HepG2 (cell line): Measurements from ENCODE around the gene SLAMF8. TPM values are rescaled to one million over a fixed set of nuclear protein-coding genes. Genes with fewer than 3 reads are reported as not detected.

Source experiments
- polyA plus RNA-seq, 8 experiments: library from polyadenylated mRNA; depleted of rRNA in 3 of 8; stranded (reverse) in 7 of 8; unstranded in 1 of 8; fragments of >200 nt; fragmentation: Illumina TruSeq in 4 of 8; extraction: Trizol in 4 of 8; gene quantifications; 2 replicates each; pipeline versions ENCODE4 v1.2.1 to v1.2.3, GENCODE V29; 2011 to 2016; ENCODE audit warnings: low read depth in 4 of 8, missing spikeins in 1 of 8, mixed read lengths in 1 of 8; ENCODE audit not compliant: insufficient read depth in 1 of 8
- small RNA-seq, 3 experiments: library from RNA; depleted of rRNA; stranded (forward); fragments of <200 nt; gene quantifications; one replicate each; pipeline ENCODE3, GENCODE V24; 2012; ENCODE audit warnings: low read depth in 2 of 3, low replicate concordance in 1 of 3; ENCODE audit not compliant: insufficient read length in 3 of 3, insufficient read depth in 2 of 3
- total RNA-seq, 5 experiments: library from RNA; depleted of rRNA; stranded (reverse); fragments of >200 nt; fragmentation: Illumina TruSeq; extraction: Trizol; gene quantifications; 2 replicates each; pipeline ENCODE4 v1.2.3, GENCODE V29; 2016; ENCODE audit warnings: low read depth in 1 of 5

Gene SLAMF8
- total and polyA plus RNA-seq, 2 of the 13 experiments (the other 11 are each of a cell fraction or from before 2014, with no cell fraction given) = not detected

Small RNAs within 50 kb of the gene (small RNA-seq; reads per million reads assigned to genes)
- 0 to 0.10 (median 0) reads per million in 3 experiments for gene RF00570

Other genes with a start within 250 kb of the SLAMF8 start
- not detected in 2 replicates for gene APCS, start 239.0 kb upstream of the SLAMF8 start, total RNA-seq (2016; rRNA removed; fragmentation: Illumina TruSeq; extraction: Trizol)
- gene APCS, start 239.0 kb upstream of the SLAMF8 start, polyA plus RNA-seq (2011; rRNA removed) = not detected in 2 replicates
- gene CRP, start 112.3 kb upstream of the SLAMF8 start, total RNA-seq (2016; rRNA removed; fragmentation: Illumina TruSeq; extraction: Trizol) = not detected in 2 replicates
- gene CRP, start 112.3 kb upstream of the SLAMF8 start, polyA plus RNA-seq (2011; rRNA removed) = not detected in 2 replicates
- gene DUSP23, start 45.9 kb upstream of the SLAMF8 start, total RNA-seq (2016; rRNA removed; fragmentation: Illumina TruSeq; extraction: Trizol) = not detected in 2 replicates
- not detected in 2 replicates for gene DUSP23, start 45.9 kb upstream of the SLAMF8 start, polyA plus RNA-seq (2011; rRNA removed)
- gene FCRL6, start 24.5 kb upstream of the SLAMF8 start, total RNA-seq (2016; rRNA removed; fragmentation: Illumina TruSeq; extraction: Trizol) = not detected in 2 replicates
- not detected in 2 replicates for gene FCRL6, start 24.5 kb upstream of the SLAMF8 start, polyA plus RNA-seq (2011; rRNA removed)
- gene VSIG8, start 35.8 kb downstream of the SLAMF8 start, total RNA-seq (2016; rRNA removed; fragmentation: Illumina TruSeq; extraction: Trizol) = not detected in 2 replicates
- not detected in 2 replicates for gene VSIG8, start 35.8 kb downstream of the SLAMF8 start, polyA plus RNA-seq (2011; rRNA removed)
- not detected in 2 replicates for gene CFAP45, start 73.3 kb downstream of the SLAMF8 start, total RNA-seq (2016; rRNA removed; fragmentation: Illumina TruSeq; extraction: Trizol)
- not detected in 2 replicates for gene CFAP45, start 73.3 kb downstream of the SLAMF8 start, polyA plus RNA-seq (2011; rRNA removed)
- gene TAGLN2, start 98.6 kb downstream of the SLAMF8 start, total RNA-seq (2016; rRNA removed; fragmentation: Illumina TruSeq; extraction: Trizol) = 6.7 and 9.7 TPM in 2 replicates
- 17.2 and 21.2 TPM in 2 replicates for gene TAGLN2, start 98.6 kb downstream of the SLAMF8 start, polyA plus RNA-seq (2011; rRNA removed)
- gene IGSF9, start 118.7 kb downstream of the SLAMF8 start, total RNA-seq (2016; rRNA removed; fragmentation: Illumina TruSeq; extraction: Trizol) = not detected in 2 replicates
- 0.03 and 0.04 TPM in 2 replicates for gene IGSF9, start 118.7 kb downstream of the SLAMF8 start, polyA plus RNA-seq (2011; rRNA removed)
- gene SLAMF9, start 127.4 kb downstream of the SLAMF8 start, total RNA-seq (2016; rRNA removed; fragmentation: Illumina TruSeq; extraction: Trizol) = not detected in 2 replicates
- 0.55 and 0.82 TPM in 2 replicates for gene SLAMF9, start 127.4 kb downstream of the SLAMF8 start, polyA plus RNA-seq (2011; rRNA removed)
- gene PIGM, start 205.1 kb downstream of the SLAMF8 start, total RNA-seq (2016; rRNA removed; fragmentation: Illumina TruSeq; extraction: Trizol) = 2.9 and 4.6 TPM in 2 replicates
- 3.4 TPM in 2 replicates for gene PIGM, start 205.1 kb downstream of the SLAMF8 start, polyA plus RNA-seq (2011; rRNA removed)
- 4.1 and 4.4 TPM in 2 replicates for gene KCNJ10, start 243.3 kb downstream of the SLAMF8 start, total RNA-seq (2016; rRNA removed; fragmentation: Illumina TruSeq; extraction: Trizol)
- 9.9 and 10.3 TPM in 2 replicates for gene KCNJ10, start 243.3 kb downstream of the SLAMF8 start, polyA plus RNA-seq (2011; rRNA removed)